ENCODE measurements around the gene TSSK3. TPM values are rescaled to one million over a fixed set of nuclear protein-coding genes. Genes with fewer than 3 reads are reported as not detected.

Gene TSSK3
- total RNA-seq, 1 experiment from 2014 or later, result not detected

DNA sequence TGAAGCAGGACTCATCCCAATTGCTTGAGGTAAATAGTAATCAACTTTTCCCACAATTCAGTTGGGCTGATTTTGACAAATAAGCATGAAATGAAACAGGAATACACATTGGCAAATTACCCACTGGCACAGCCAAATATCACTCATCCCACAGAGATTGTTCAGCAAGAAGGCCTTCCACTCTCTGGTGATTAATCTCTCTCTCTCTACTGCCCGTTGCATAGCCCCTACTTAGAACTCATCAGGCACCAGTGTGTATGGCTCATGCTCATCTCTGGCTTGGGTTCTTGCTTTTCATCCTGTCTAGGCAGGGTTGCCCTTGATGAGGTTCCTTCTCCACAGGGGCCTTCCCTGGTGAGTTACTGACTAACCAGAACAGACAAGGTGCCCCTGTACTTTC, 30.8 kb downstream of the TSSK3 start:
- peaks cover 43% of the 10 kb centered on the region for H3K79me2 ChIP-seq (ENCODE audit: low read length)
- H3K9me2 ChIP-seq (replicated peaks; ENCODE audit: low read length), result no peaks in the 10 kb centered on the region
- no peak overlapping the region for H2AFZ ChIP-seq (ENCODE audit: low read length)
- H3F3A ChIP-seq (ENCODE audit: low read length, unreplicated experiment), result no peaks in the 10 kb centered on the region
- DNase-seq (no peak), ATAC-seq (no peak)
- TF ChIP-seq EZH2 (IDR thresholded peaks at IDR 0.05; ENCODE audit: low read length, unreplicated experiment) (no peak), EZH2phosphoT487 (IDR thresholded peaks at IDR 0.05; ENCODE audit: borderline replicate concordance, low read length) (no peak)
- TF ChIP-seq, protein P1, sequence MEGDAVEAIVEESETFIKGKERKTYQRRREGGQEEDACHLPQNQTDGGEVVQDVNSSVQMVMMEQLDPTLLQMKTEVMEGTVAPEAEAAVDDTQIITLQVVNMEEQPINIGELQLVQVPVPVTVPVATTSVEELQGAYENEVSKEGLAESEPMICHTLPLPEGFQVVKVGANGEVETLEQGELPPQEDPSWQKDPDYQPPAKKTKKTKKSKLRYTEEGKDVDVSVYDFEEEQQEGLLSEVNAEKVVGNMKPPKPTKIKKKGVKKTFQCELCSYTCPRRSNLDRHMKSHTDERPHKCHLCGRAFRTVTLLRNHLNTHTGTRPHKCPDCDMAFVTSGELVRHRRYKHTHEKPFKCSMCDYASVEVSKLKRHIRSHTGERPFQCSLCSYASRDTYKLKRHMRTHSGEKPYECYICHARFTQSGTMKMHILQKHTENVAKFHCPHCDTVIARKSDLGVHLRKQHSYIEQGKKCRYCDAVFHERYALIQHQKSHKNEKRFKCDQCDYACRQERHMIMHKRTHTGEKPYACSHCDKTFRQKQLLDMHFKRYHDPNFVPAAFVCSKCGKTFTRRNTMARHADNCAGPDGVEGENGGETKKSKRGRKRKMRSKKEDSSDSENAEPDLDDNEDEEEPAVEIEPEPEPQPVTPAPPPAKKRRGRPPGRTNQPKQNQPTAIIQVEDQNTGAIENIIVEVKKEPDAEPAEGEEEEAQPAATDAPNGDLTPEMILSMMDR (conservative IDR thresholded peaks at IDR 0.05; ENCODE audit: low read depth, low read length), result no peak
- BruUV-seq (replicated peaks), result no TSS peak
- H3K27me3 ChIP-seq (ENCODE audit: low read length), result no peaks in the 10 kb centered on the region
- POLR2A ChIA-PET (ENCODE audit: unreplicated experiment), result no interaction called here
- CTCF ChIA-PET, result no interaction called here
- no peak overlapping the region for H3K27ac ChIP-seq (ENCODE audit: low read length)
- H3K9me3 ChIP-seq (ENCODE audit: low read length), result no peaks in the 10 kb centered on the region
- intact Hi-C loops (cut with micrococcal nuclease), result no loop called here
- peak overlapping the region; percentile 87 for H3K4me3 ChIP-seq (ENCODE audit: low read length)
- H4K20me1 ChIP-seq (ENCODE audit: low read length), result 0 out of 2 replicates have a peak, but pooled peaks cover 3% of the 10 kb centered on the region
- peaks cover 11% of the 10 kb centered on the region; the same call in 1 of the 2 replicates for H3K36me3 ChIP-seq (ENCODE audit: low read depth, low read length)
- peaks cover 14% of the 10 kb centered on the region for H3K4me1 ChIP-seq (ENCODE audit: insufficient read depth, low read length)
- peak overlapping the region; percentile 91 for H3K4me2 ChIP-seq (ENCODE audit: low read length)
- H3K9ac ChIP-seq (ENCODE audit: low read length), result peak overlapping the region; percentile 83

DNA sequence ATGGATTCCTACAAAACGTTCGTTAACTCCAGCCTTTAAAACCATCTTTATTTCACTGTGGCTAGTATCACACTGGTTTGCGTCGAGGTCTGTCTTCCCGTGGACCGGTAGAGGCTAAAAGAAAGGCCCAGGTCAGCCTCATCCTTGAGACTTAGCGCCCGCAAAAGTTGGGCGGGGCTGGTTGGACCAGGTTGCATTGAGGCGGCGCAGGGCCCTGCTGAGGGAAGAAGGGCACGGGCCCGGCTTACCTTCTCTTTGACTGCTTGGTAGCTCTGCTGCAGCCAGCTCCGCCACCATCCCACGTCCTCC, 31.4 kb downstream of the TSSK3 start:
- H3F3A ChIP-seq (ENCODE audit: low read length, unreplicated experiment), result no peaks in the 10 kb centered on the region
- H3K4me2 ChIP-seq (ENCODE audit: low read length), result peak overlapping the region; percentile 91
- no peaks in the 10 kb centered on the region for H3K9me2 ChIP-seq (replicated peaks; ENCODE audit: low read length)
- H3K27ac ChIP-seq (ENCODE audit: low read length), result peak overlapping the region; percentile 51
- intact Hi-C loops (cut with micrococcal nuclease), result loop anchor here (1.0 kb wide), 1 partner anchor 42 kb away; no protein-coding TSS in a partner anchor
- H3K9ac ChIP-seq (ENCODE audit: low read length), result peak overlapping the region; percentile 83
- 0 out of 2 replicates have a peak, but pooled peaks cover 3% of the 10 kb centered on the region for H4K20me1 ChIP-seq (ENCODE audit: low read length)
- H3K27me3 ChIP-seq (ENCODE audit: low read length), result no peaks in the 10 kb centered on the region
- ATAC-seq (peak; percentile 37), DNase-seq (peak; percentile 31)
- TF ChIP-seq EZH2 (IDR thresholded peaks at IDR 0.05; ENCODE audit: low read length, unreplicated experiment) (no peak), EZH2phosphoT487 (IDR thresholded peaks at IDR 0.05; ENCODE audit: borderline replicate concordance, low read length) (no peak)
- TF ChIP-seq, protein P1 (conservative IDR thresholded peaks at IDR 0.05; ENCODE audit: low read depth, low read length), result no peak
- H3K9me3 ChIP-seq (ENCODE audit: low read length), result no peaks in the 10 kb centered on the region
- peaks cover 43% of the 10 kb centered on the region for H3K79me2 ChIP-seq (ENCODE audit: low read length)
- H3K4me1 ChIP-seq (ENCODE audit: insufficient read depth, low read length), result peaks cover 14% of the 10 kb centered on the region
- peaks cover 11% of the 10 kb centered on the region; the same call in 1 of the 2 replicates for H3K36me3 ChIP-seq (ENCODE audit: low read depth, low read length)
- POLR2A ChIA-PET (ENCODE audit: unreplicated experiment), result interaction anchor here (1.3 kb wide), 1 partner anchor 58 kb away, joined by 4 read pairs; the partner anchor contains the start of gene MARCKSL1
- CTCF ChIA-PET, result no interaction called here
- H3K4me3 ChIP-seq (ENCODE audit: low read length), result peak overlapping the region; percentile 87
- H2AFZ ChIP-seq (ENCODE audit: low read length), result peak overlapping the region; percentile 82
- TSS peak; percentile 76 for BruUV-seq (replicated peaks)
